ENCODE measurements around the gene ECHS1.

DNA sequence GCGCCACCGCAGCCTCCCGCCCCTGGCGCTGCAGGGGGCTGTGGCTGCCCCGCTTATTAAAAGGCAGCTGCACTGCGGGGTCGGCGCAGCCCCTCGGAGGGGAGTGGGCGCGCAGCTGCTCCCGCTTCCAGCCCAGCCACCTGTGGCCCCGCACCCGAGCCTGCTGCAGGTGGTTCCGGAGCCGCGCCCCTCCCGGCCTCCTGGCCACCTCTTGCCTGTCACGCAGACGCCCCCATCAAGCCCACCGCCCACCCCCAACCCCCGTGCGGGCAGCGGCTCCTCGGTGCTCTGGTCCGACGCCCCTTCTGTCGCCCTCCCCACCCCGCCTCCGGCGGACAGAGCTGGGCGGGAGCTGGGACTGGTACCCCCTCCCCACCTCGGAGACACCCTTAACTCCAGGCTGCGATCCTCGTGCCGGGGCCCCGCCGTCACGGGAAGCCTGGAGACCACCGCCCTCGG, 37.0 kb downstream of the ECHS1 start:
- TF ChIP-seq TARDBP (IDR thresholded peaks at IDR 0.05) (no peak), L3MBTL2 (conservative IDR thresholded peaks at IDR 0.05) (no peak), HDGF (IDR thresholded peaks at IDR 0.05; ENCODE audit: borderline replicate concordance) (no peak), NFRKB (IDR thresholded peaks at IDR 0.05) (no peak), ZNF384 (IDR thresholded peaks at IDR 0.05) (no peak), SP1 (IDR thresholded peaks at IDR 0.05) (no peak), FOXA1 (IDR thresholded peaks at IDR 0.05) (no peak), FOXM1 (IDR thresholded peaks at IDR 0.05; ENCODE audit: borderline replicate concordance) (no peak)
- TF ChIP-seq, protein P1, sequence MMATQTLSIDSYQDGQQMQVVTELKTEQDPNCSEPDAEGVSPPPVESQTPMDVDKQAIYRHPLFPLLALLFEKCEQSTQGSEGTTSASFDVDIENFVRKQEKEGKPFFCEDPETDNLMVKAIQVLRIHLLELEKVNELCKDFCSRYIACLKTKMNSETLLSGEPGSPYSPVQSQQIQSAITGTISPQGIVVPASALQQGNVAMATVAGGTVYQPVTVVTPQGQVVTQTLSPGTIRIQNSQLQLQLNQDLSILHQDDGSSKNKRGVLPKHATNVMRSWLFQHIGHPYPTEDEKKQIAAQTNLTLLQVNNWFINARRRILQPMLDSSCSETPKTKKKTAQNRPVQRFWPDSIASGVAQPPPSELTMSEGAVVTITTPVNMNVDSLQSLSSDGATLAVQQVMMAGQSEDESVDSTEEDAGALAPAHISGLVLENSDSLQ (IDR thresholded peaks at IDR 0.05), result no peak

All from HEK293T (cell line).